ENCODE results near the gene KIF4A. TPM values are rescaled to one million over a fixed set of nuclear protein-coding genes. Genes with fewer than 3 reads are reported as not detected.
"Not testable (repeated sequence)": the region's sequence is repeated elsewhere in the genome, so short reads cannot be mapped to it uniquely, and the experiment has no call there.

Gene KIF4A
- polyA plus RNA-seq, 5 donors, result 10.0 to 30.4 (median 17.7) TPM

- DNase-seq, result no peak
Observed at GRCh38 chrX:70360366-70360765, 70.5 kb downstream of the KIF4A start.

GRCh38 chrX:70368731-70369130 is 78.8 kb downstream of the KIF4A start:
- not testable (repeated sequence) for DNase-seq

- no peak for DNase-seq
Observed at GRCh38 chrX:70386235-70386634, 96.3 kb downstream of the KIF4A start.

GRCh38 chrX:70398899-70399298 is 109.0 kb downstream of the KIF4A start:
- peak in 1 of 2 donors; percentile 12 for DNase-seq

- not testable (repeated sequence) for DNase-seq
Observed at GRCh38 chrX:70400181-70400580, 110.3 kb downstream of the KIF4A start.

GRCh38 chrX:70402721-70403120 is 112.8 kb downstream of the KIF4A start:
- DNase-seq, result no peak

- DNase-seq, result no peak
Observed at GRCh38 chrX:70405003-70405402, 115.1 kb downstream of the KIF4A start.

- no peak for DNase-seq
Observed at GRCh38 chrX:70410921-70411320, 121.0 kb downstream of the KIF4A start.

- DNase-seq, result no peak
Observed at GRCh38 chrX:70411475-70411874, 121.6 kb downstream of the KIF4A start.

GRCh38 chrX:70421618-70422017 is 131.7 kb downstream of the KIF4A start:
- DNase-seq, result no peak

- DNase-seq, result no peak
Observed at GRCh38 chrX:70422851-70423341, 133.0 kb downstream of the KIF4A start, which contains the start of gene GDPD2. TSS of gene GDPD2 (plus strand) at chrX:70423314. CDS start at chrX:70424985, 1,671 bp downstream.

GRCh38 chrX:70423936-70424675 is 134.2 kb downstream of the KIF4A start:
- no peak for DNase-seq

- DNase-seq, result no peak
Observed at GRCh38 chrX:70424801-70425200, 134.9 kb downstream of the KIF4A start.

- no peak for DNase-seq
Observed at GRCh38 chrX:70426286-70427278, 136.7 kb downstream of the KIF4A start.

- no peak for DNase-seq
Observed at GRCh38 chrX:70427365-70427764, 137.5 kb downstream of the KIF4A start.

GRCh38 chrX:70429759-70430158 is 139.9 kb downstream of the KIF4A start:
- DNase-seq, result no peak

GRCh38 chrX:70432936-70433847 is 143.3 kb downstream of the KIF4A start:
- DNase-seq, result no peak

- peak; percentile 50 to 59 for DNase-seq
Observed at GRCh38 chrX:70433848-70434351, 144.0 kb downstream of the KIF4A start.

GRCh38 chrX:70434352-70434866 is 144.5 kb downstream of the KIF4A start:
- peak; percentile 71 to 73 for DNase-seq

- no peak for DNase-seq
Observed at GRCh38 chrX:70434914-70435586, 145.1 kb downstream of the KIF4A start.

Measured in right lung (tissue), 5 donors.